ENCODE results near the gene MPPED1.

The MPPED1 gene

DNA sequence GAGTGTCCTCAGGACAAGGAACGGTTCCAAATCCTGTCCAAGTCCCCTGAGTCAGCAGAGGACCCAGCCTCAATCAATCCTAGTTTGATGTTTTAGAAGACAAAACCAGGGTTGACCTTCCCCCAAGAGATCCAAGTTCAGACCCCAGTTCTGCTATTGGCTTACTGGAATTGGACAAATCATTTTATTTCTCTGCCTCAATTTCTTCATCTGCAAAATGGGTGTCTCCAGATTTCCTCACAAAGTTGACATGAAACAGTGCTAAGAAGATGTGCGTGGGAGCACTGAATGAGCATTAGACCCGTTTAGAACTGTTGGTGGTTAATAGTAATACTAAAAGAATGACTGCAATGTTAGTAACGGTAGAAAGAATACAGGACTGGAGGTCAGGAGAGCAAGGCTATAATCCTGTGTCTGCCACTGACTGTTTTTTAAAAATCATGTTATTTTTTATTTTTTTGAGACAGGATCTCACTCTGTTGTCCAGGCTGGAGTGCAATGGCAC is 35.8 kb upstream of the MPPED1 start:
- no peak overlapping the region for H3K4me3 ChIP-seq (ENCODE audit: low read depth, low read length)
- ChIA-PET CTCF (interaction anchor here (1.7 kb wide), 1 partner anchor 103 kb away, joined by 6 read pairs; no protein-coding TSS in a partner anchor), POLR2A (no interaction called here)
- DNase-seq (ENCODE audit: low read depth, low spot score) = no peak
- TF ChIP-seq, protein P1, sequence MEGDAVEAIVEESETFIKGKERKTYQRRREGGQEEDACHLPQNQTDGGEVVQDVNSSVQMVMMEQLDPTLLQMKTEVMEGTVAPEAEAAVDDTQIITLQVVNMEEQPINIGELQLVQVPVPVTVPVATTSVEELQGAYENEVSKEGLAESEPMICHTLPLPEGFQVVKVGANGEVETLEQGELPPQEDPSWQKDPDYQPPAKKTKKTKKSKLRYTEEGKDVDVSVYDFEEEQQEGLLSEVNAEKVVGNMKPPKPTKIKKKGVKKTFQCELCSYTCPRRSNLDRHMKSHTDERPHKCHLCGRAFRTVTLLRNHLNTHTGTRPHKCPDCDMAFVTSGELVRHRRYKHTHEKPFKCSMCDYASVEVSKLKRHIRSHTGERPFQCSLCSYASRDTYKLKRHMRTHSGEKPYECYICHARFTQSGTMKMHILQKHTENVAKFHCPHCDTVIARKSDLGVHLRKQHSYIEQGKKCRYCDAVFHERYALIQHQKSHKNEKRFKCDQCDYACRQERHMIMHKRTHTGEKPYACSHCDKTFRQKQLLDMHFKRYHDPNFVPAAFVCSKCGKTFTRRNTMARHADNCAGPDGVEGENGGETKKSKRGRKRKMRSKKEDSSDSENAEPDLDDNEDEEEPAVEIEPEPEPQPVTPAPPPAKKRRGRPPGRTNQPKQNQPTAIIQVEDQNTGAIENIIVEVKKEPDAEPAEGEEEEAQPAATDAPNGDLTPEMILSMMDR (IDR thresholded peaks at IDR 0.05; ENCODE audit: insufficient read depth, low read length, missing control alignments) = no peak

DNA sequence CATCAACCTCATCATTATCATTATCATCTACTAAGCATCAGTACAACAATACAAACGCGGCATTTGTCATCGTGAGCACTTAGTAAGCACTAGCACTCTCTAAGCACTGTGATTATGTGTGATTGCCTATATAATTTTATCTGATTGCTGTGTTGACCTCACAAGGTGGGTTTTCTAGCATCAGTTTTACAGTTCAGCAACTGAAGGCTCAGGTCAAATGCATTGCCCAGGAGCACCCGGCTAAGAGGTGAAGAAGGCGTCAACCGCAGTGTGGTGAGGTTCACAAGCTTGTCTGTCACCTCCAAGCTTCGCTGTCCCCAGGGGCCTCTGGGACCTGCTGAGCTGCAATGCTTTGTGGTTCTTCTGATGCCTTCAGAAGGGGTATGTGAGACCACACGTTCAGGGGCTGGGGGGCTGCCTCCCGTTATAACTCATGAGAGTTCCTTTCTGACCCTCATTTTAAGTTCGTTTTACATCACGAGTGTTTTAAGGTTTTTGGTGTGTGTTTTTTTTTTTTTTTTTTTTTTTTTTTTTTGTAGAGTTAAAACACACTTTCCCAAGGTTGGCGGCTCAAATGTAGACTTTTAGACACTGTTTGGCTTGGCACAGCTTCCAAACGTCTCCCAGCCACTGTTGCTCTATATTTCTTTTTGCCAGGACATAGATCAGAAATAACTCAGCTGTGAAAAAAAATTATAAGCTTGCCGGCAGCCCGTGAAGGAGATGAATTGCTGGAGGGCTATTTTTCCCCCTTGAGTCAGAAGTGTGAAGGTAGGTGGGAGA is 34.9 kb upstream of the MPPED1 start:
- POLR2A ChIA-PET = no interaction called here
- TF ChIP-seq, protein P1 (IDR thresholded peaks at IDR 0.05; ENCODE audit: insufficient read depth, low read length, missing control alignments) = no peak
- CTCF ChIA-PET = interaction anchor here (1.3 to 2.5 kb wide), 3 partner anchors 9 to 31 kb away, joined by 5 to 13 read pairs (median 5); no protein-coding TSS in a partner anchor

DNA sequence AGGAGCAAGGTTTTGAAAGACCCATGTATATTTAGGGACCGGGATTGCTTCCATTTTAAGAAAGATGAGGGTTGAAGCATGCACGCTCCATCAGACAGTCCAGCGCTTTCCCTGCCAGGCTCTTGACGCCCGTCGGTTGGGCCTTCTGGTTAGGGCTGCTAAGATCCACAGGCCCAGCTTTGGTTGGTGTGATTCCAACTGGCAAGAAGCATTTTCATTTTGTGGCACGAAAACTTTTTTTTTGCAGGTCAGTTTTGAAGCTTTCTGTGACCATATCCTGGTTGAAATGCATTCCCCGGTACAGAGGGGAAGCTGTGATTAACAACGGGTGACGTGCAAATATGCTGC is 34.3 kb upstream of the MPPED1 start:
- ChIA-PET POLR2A (no interaction called here), CTCF (interaction anchor here (1.1 to 2.5 kb wide), 6 partner anchors 9 to 145 kb away, joined by 3 to 13 read pairs (median 4); no protein-coding TSS in a partner anchor)
- no peak overlapping the region for H3K4me3 ChIP-seq (ENCODE audit: low read depth, low read length)
- no peak for DNase-seq (ENCODE audit: low read depth, low spot score)
- TF ChIP-seq, protein P1 (IDR thresholded peaks at IDR 0.05; ENCODE audit: insufficient read depth, low read length, missing control alignments) = no peak

More for the DNA sequence above, 34.9 kb upstream of the MPPED1 start:
- H3K4me3 ChIP-seq (ENCODE audit: low read depth, low read length) = no peak overlapping the region
- no peak for DNase-seq (ENCODE audit: low read depth, low spot score)

DNA sequence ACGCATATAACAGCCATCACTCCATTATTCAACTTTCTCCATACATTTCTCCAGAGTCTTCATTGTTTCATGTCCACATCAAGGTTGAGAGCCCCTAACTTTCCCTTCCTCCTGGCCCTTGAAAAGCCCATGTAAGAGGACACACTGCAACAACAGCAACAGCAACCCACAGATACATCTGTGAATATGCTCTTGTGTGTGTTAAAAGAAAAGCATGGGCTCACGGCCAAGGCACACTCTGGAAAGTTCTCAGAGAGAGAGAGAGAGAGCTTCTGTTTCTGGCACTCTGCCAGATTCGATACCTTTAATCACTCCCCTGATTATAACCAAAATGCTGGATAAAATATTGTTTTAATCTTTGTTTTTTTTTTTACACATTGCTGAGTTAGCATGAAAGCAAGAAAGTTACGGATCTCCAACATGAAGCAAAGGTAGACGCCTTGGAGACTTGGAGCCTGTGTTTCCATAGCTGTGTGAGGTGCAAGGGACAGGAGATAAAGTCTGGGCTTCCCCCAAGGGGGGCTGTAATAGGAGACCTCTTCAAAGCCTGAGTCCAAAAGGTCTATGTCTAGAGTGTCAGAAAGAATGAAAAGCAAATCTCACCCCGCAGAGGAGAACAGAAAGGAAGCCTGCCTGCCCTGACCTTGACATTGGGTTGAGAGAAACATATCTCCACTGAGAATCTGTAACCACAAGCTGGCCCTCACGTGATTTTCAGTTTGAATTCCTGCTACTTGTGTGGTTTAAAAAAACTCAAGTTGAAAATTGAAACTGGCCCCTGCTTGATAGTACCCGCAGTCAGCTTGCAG is 33.7 kb upstream of the MPPED1 start:
- ChIA-PET POLR2A (no interaction called here), CTCF (interaction anchor here (0.9 to 2.5 kb wide), 7 partner anchors 8 to 146 kb away, joined by 3 to 13 read pairs (median 4); no protein-coding TSS in a partner anchor)
- H3K4me3 ChIP-seq (ENCODE audit: low read depth, low read length) = no peak overlapping the region
- DNase-seq (ENCODE audit: low read depth, low spot score) = no peak
- TF ChIP-seq, protein P1 (IDR thresholded peaks at IDR 0.05; ENCODE audit: insufficient read depth, low read length, missing control alignments) = no peak

DNA sequence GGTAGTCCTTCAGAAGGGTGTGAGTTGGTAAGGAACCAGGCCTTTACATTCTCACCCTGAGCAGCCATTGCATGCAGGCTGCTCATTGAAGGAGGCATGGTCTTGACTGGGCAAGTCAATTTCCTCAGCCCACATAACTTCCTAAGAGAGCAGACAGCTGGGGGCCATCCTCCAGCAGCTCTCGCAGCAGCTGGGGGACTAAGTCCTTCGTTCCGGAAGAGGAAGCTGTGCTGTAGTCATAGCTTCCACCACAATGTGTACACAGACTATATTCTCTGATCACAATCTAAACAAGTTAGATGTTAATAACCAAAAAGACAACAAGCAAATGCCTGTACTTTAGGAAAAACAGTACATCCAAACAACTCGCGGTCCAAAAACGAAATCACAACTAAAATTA is 30.1 kb upstream of the MPPED1 start:
- DNase-seq (ENCODE audit: low read depth, low spot score) = no peak
- no peak overlapping the region for H3K4me3 ChIP-seq (ENCODE audit: low read depth, low read length)
- CTCF ChIA-PET = interaction anchor here (2.5 to 11.1 kb wide), 3 partner anchors 8 to 153 kb away, joined by 9 to 132 read pairs (median 21); no protein-coding TSS in a partner anchor
- TF ChIP-seq, protein P1 (IDR thresholded peaks at IDR 0.05; ENCODE audit: insufficient read depth, low read length, missing control alignments) = no peak
- POLR2A ChIA-PET = no interaction called here

DNA sequence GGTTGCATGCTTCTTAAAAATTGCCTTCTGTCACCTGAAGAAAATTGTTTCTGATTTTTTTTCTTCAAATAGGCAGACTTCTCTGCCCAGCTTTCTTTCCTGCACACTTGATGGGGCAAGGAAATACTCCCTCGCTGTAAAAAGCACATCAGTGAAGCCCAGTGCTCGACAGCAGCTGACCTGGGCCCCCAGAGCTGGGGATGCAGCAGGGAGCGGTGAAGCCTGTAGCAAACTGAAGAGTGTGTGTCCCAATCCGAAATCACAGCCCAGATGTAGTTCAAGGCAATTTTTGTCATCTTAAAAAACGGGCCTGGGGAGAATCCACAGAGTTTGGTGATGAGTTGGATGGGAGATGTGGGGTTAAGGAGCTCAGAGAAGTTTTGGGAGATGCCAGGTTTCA is 27.0 kb upstream of the MPPED1 start:
- CTCF ChIA-PET = interaction anchor here (0.7 to 11.1 kb wide), 16 partner anchors 10 to 1243 kb away, joined by 3 to 132 read pairs (median 6); partner anchors contain the start of gene TTLL12
- TF ChIP-seq, protein P1 (IDR thresholded peaks at IDR 0.05; ENCODE audit: insufficient read depth, low read length, missing control alignments) = no peak
- DNase-seq (ENCODE audit: low read depth, low spot score) = no peak
- POLR2A ChIA-PET = no interaction called here
- no peak overlapping the region for H3K4me3 ChIP-seq (ENCODE audit: low read depth, low read length)
